IPS-15b (cell line): Measurements from ENCODE around the gene UBN1.

Experiments
- H3K27me3 ChIP-seq: one replicate; pipeline ENCODE4 v1.6.1; 2013; ENCODE audit warnings: low read length; ENCODE audit not compliant: control insufficient read depth, insufficient read depth
- H3K36me3 ChIP-seq: one replicate; pipeline ENCODE4 v1.6.1; 2013; ENCODE audit warnings: low read length; ENCODE audit not compliant: control insufficient read depth, insufficient read depth
- H3K4me1 ChIP-seq: one replicate; pipeline ENCODE4 v1.6.1; 2013; ENCODE audit warnings: mild to moderate bottlenecking, low read length; ENCODE audit not compliant: control insufficient read depth, insufficient read depth
- H3K4me3 ChIP-seq: one replicate; pipeline ENCODE4 v1.5.1; 2013; ENCODE audit warnings: low read depth, low read length
- H3K9ac ChIP-seq: one replicate; pipeline ENCODE4 v1.6.1; 2013; ENCODE audit warnings: low read depth, mild to moderate bottlenecking, low read length
- H3K9me3 ChIP-seq: one replicate; pipeline ENCODE4 v1.6.1; 2013; ENCODE audit warnings: mild to moderate bottlenecking, low read length; ENCODE audit not compliant: control insufficient read depth, insufficient read depth

The UBN1 gene

GRCh38 chr16:4880006-4880580 lies 32.8 kb downstream of the UBN1 start:
- Histone ChIP-seq H3K27me3 (no peaks in the 10 kb centered on the region), H3K4me3 (no peak overlapping the region), H3K4me1 (no peaks in the 10 kb centered on the region), H3K36me3 (peaks cover 77% of the 10 kb centered on the region), H3K9ac (no peak overlapping the region), H3K9me3 (no peaks in the 10 kb centered on the region)

DNA sequence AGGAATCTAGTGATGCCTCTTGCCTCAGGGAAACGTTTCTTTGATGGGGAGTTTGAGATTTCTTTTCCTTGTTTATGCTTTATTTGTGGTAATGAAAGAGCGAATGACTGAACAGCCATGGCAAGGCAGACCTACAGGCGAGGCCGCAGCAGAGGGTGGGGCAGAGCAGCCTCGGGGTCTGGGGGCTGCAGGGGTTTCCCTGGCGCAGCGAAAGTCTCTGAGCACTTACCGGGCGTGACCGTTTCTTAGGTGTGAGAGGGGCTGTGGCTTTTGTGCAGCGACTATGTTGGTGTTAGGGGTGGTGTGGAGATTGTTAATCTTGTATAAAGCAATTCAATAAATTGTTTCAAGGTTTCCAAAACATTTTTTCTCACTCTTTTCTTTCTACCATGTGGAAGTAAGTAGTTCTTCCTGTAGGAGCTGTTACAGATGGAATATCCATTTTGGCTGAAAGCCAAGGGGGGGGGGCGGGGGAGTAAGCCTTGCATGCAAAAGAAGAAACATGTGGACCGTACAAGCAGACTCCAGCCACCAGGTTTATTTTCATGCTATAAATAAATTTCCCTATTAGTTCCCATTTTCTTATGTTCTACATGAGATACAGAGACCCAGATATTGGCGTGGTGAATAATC lies 34.8 kb downstream of the UBN1 start:
- Histone ChIP-seq H3K27me3 (no peaks in the 10 kb centered on the region), H3K4me1 (no peaks in the 10 kb centered on the region), H3K4me3 (no peak overlapping the region), H3K36me3 (peaks cover 83% of the 10 kb centered on the region), H3K9ac (no peak overlapping the region), H3K9me3 (no peaks in the 10 kb centered on the region)

GRCh38 chr16:4882633-4883285 lies 35.5 kb downstream of the UBN1 start:
- Histone ChIP-seq H3K4me1 (no peaks in the 10 kb centered on the region), H3K4me3 (no peak overlapping the region), H3K36me3 (peaks cover 84% of the 10 kb centered on the region), H3K9me3 (no peaks in the 10 kb centered on the region), H3K27me3 (no peaks in the 10 kb centered on the region), H3K9ac (no peak overlapping the region)

DNA sequence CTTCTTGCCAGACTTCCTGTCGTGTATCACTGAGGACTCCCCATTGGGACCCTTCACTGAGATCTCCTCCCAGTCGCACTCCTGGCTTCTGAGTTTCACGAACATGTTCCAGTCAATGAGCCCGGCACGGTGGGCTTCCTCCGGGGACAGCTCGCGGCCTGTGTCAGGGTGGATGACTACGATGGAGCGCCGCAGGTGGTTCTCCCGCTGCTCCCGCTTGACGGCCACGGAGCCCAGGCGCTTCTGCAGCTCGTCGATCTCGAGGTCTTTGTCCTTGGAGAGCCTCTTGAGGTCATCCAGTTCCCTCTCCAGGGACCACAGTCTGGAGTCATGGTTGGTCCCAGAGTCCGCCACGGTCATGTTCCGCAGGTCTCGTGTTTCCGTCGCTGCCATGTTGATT lies 36.2 kb downstream of the UBN1 start:
- Histone ChIP-seq H3K4me1 (no peaks in the 10 kb centered on the region), H3K4me3 (no peak overlapping the region), H3K27me3 (no peaks in the 10 kb centered on the region), H3K9ac (no peak overlapping the region), H3K9me3 (no peaks in the 10 kb centered on the region), H3K36me3 (peaks cover 85% of the 10 kb centered on the region)

- Histone ChIP-seq H3K9me3 (no peaks in the 10 kb centered on the region), H3K9ac (no peak overlapping the region), H3K4me1 (no peaks in the 10 kb centered on the region), H3K4me3 (no peak overlapping the region), H3K36me3 (peaks cover 88% of the 10 kb centered on the region), H3K27me3 (no peaks in the 10 kb centered on the region)
Measured at GRCh38 chr16:4884209-4884608, 36.9 kb downstream of the UBN1 start.

DNA sequence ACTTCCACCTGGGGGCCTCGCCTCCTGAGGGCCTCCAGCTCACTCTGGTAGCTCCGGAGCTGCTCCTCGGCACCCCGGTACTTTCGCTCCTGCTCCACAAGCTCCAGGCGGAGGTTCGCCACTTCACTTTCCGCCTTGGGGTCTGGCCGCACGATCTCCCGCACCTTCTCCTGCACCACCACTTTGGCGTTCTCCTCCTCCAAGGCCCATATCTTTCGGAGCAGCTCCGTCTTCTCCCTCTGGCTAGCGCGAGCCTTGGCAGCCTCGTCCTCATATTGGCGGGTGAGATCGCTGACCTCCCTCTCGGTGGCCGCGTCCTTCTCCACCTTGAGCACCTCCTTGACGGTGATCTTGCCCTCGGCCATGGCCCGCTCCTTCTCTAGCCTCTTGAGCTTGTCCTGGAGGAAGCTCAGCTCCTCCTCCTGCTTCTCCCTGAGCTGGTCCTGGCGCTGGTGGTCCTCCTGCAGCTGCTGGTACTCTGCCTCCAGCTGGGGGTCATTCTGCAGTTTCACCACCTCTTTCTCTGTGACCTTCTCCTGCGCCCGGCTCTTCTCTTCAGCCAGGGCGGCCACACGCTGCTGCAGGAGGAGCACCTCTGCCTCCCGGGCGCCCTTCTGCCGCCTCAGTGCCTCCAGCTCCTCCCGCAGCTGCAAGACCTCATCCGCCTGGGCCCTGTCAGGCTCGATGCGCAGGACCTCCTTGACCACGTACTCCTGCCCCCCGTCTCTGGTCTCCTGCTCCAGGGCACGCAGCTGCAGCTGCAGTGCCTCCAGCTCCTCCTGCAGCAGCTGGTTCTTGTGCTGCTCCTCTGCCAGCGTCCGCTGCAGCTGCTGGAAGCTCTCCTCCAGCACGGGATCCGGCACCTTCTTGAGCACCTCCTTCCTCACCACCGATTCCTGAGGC lies 37.9 kb downstream of the UBN1 start:
- Histone ChIP-seq H3K4me1 (no peaks in the 10 kb centered on the region), H3K4me3 (no peak overlapping the region), H3K36me3 (peaks cover 89% of the 10 kb centered on the region), H3K9ac (no peak overlapping the region), H3K27me3 (no peaks in the 10 kb centered on the region), H3K9me3 (no peaks in the 10 kb centered on the region)

DNA sequence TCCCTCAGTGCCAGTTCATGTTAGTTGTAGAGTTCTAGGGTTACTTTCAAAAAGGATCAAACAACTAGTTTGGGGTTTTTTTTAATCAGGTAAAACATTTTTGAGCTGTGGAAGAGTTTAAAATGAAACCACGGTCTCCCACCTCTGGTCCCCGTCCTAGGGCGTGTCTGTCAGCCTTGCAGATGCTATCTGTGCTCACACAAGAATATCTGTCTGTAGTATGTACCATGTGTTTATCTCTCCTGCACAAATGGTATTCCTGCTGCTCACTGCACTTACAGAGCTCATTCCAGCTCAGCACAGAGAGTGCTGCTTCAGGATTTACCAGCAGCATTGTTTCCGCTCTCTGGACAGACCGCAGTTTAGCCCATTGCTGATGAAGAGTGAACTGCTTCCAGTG lies 38.9 kb downstream of the UBN1 start:
- H3K9me3 ChIP-seq, result no peaks in the 10 kb centered on the region
- no peaks in the 10 kb centered on the region for H3K27me3 ChIP-seq
- no peak overlapping the region for H3K9ac ChIP-seq
- peaks cover 81% of the 10 kb centered on the region for H3K36me3 ChIP-seq
- H3K4me3 ChIP-seq, result no peak overlapping the region
- H3K4me1 ChIP-seq, result no peaks in the 10 kb centered on the region

GRCh38 chr16:4888428-4889135 lies 41.3 kb downstream of the UBN1 start:
- no peak overlapping the region for H3K9ac ChIP-seq

DNA sequence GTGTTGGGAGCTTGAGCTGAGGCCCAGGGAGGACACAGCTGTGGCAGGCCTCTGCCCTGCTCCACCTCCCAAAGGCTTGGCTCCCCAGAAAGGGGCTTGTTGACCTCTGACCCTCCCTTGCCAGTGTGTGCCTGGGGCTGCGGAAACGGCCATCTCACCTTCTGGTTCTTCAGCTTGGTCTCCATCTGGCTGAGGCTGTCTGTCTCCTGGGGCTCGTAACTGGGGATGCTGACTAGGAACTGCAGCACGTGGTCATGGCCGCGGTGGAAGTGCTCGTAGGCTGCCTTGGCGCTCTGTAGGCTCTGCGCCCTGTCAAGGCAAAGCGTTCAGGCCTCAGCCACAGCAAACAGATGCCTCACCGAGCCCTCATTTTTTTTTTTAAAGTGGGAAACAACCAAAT lies 42.7 kb downstream of the UBN1 start:
- Histone ChIP-seq H3K4me1 (no peaks in the 10 kb centered on the region), H3K9ac (no peak overlapping the region), H3K4me3 (no peak overlapping the region), H3K9me3 (no peaks in the 10 kb centered on the region), H3K27me3 (no peaks in the 10 kb centered on the region), H3K36me3 (peaks cover 84% of the 10 kb centered on the region)

More at GRCh38 chr16:4888428-4889135, 41.3 kb downstream of the UBN1 start:
- H3K36me3 ChIP-seq, result peaks cover 84% of the 10 kb centered on the region
- no peaks in the 10 kb centered on the region for H3K4me1 ChIP-seq
- H3K4me3 ChIP-seq, result no peak overlapping the region
- no peaks in the 10 kb centered on the region for H3K27me3 ChIP-seq
- H3K9me3 ChIP-seq, result no peaks in the 10 kb centered on the region

DNA sequence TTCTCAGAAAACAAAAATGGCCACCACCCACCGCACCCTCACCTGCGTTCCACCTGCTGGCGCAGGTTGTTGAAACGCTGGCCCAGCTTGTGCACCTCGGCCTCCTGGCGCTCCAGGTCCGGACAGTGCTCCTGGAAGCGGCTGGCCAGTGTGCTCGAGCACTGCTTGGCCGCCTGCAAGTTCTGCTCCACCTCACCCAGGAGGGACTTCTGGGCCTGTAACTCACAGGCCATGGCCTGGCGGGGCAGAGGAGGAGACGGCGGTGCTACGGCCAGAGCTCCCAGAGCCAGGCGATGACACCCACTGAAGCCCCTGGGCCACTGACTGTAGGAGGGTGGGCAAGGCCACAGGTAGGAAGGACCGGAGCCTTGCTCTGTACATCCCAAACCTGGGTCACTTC lies 43.4 kb downstream of the UBN1 start:
- Histone ChIP-seq H3K4me1 (no peaks in the 10 kb centered on the region), H3K4me3 (no peak overlapping the region), H3K27me3 (no peaks in the 10 kb centered on the region), H3K9me3 (no peaks in the 10 kb centered on the region), H3K9ac (no peak overlapping the region), H3K36me3 (peaks cover 84% of the 10 kb centered on the region)
